ENCODE measurements around the gene PGAP1. TPM values are rescaled to one million over a fixed set of nuclear protein-coding genes. Genes with fewer than 3 reads are reported as not detected.

Gene PGAP1
- polyA plus RNA-seq, 1 donor, result 16.6 TPM

DNA sequence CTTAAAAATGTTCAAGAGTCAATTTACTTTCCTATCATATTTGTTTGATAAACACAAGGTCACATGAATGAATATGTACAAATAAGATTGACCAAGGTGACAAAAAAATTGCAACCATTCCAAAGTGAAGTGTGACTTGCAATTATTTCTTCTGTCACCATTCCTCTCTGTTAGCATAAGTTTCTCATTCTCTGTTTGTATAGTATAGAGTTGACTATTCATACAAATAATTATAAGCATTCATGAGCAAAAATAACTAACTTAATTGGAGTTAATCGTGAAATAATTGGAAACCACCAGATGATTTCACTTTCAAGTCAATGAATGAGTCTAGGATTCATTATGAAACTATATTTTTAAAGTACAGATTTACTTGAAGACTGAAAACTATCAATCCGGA is 42.1 kb downstream of the PGAP1 start:
- DNase-seq, result no peak

GRCh38 chr2:196876364-196876763 is 50.1 kb downstream of the PGAP1 start:
- DNase-seq, result no peak

DNA sequence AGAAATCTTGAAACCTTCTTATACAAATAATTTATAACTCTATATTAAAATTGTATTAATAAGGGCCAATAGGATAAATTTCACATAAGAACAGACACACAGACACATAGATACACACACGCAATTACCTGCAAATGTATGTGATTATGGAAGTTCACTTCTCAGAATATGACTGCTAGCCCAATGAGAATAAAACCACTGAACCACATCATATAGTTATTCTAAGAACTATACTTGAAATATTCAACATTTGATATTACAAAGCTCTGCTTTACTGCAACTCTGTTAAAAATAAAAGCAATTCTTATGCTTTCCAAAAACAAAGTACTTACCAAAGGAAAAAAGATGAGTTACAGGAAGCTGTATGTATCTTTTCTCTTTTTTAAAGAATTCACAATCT is 51.1 kb downstream of the PGAP1 start:
- DNase-seq, result no peak

DNA sequence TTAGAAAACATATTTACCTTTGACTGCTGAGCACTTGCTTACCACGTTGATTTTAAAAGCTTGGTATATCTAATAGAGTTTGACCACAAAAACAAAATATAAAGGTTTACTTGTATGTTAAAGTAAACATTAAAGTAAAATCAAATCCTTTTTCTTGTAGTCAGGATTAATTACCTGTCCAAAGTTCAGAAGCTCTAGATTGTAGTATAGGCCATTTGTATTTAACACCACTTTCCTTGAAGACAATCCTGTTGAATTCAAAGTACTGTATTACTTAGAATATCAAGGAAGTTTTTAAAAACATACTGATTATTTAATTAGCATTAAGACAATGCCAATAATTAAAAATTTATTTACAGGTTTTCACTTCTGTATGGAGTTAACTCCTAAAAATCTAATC is 53.0 kb downstream of the PGAP1 start:
- DNase-seq, result no peak

GRCh38 chr2:196854629-196855028 is 71.9 kb downstream of the PGAP1 start:
- DNase-seq, result no peak

- no peak for DNase-seq
Measured at GRCh38 chr2:196853301-196854087, 73.0 kb downstream of the PGAP1 start.

- no peak for DNase-seq
Measured at GRCh38 chr2:196851088-196851487, 75.4 kb downstream of the PGAP1 start.

DNA sequence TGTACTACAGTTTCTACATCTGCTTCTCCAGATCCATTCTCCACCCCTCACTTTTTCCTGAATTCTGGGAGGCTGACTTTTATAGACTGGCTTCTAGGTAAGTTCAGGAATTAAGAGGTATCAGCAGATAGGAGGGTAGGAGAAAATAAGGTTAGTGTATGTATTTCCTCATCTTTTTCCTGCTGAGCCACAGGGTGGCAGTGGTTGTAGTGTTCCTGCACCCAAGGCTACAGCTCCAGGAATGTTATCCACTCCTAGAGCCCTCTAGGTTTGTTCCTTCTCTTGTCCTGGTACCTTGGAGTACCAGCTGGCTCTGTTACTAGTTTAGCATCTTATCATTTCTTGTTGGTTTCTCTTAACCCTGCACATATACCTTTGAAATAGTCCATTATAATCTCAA is 76.6 kb downstream of the PGAP1 start:
- DNase-seq, result no peak

- no peak for DNase-seq
Measured at GRCh38 chr2:196846295-196846694, 80.2 kb downstream of the PGAP1 start.

- no peak for DNase-seq
Measured at GRCh38 chr2:196845371-196845770, 81.1 kb downstream of the PGAP1 start.

DNA sequence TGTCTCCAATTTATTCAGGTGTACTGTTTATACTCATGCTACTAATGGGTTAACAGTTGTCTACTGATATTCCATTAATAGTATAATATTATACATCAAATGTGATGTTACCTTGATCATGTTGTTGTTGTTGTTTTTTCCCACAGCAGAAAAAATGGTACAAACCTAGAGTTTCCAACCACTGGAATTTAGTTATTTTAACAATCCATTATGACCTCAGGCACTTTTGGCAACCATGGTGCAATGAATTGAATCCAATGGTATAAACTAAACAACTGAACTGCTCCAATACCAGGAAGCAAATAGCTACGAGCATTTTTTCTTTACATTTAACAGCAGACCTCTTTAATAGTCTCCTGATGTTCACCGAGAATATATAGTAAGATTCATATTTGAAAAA is 86.3 kb downstream of the PGAP1 start:
- DNase-seq, result no peak

DNA sequence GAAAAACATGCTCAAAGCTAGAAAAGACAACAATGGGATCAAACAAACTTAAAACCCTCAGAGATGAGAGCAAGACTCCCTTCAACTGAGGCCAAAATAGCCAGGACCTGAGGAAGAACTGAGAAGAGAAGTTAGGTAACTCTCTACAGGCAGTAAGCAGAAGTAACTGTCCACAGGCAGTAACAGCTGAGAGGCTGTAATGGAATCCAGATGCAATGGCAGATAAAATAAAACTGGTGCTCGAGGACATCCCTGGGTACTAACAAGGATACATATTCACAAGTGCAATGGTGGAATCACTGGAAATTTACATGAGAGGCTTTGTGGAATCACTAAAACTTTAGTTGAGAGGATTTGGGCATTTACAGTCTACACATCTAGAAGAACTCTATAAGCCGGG is 86.9 kb downstream of the PGAP1 start:
- no peak for DNase-seq

GRCh38 chr2:196836440-196836839 is 90.1 kb downstream of the PGAP1 start:
- no peak for DNase-seq

DNA sequence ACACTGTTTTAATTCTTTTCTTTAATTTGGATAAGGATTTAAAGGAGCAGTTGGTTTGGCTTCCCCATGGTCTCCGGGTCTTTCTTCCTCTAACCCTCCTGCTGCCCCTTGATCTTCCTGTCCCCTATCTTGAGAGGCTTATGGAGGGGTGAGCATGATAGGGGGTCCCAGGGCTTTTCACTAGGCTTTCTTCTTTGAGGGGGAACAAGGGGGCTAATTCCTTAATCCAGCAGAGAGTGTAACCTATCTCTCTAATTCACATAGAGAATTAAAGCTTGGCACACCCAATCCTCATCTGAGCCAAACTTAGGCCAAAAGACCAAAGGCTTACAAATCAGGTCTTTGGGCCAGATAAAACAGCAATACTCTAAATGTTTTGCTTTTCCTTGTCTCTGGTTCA is 95.8 kb downstream of the PGAP1 start:
- no peak for DNase-seq

- DNase-seq, result no peak
Measured at GRCh38 chr2:196827356-196827755, 99.2 kb downstream of the PGAP1 start.

DNA sequence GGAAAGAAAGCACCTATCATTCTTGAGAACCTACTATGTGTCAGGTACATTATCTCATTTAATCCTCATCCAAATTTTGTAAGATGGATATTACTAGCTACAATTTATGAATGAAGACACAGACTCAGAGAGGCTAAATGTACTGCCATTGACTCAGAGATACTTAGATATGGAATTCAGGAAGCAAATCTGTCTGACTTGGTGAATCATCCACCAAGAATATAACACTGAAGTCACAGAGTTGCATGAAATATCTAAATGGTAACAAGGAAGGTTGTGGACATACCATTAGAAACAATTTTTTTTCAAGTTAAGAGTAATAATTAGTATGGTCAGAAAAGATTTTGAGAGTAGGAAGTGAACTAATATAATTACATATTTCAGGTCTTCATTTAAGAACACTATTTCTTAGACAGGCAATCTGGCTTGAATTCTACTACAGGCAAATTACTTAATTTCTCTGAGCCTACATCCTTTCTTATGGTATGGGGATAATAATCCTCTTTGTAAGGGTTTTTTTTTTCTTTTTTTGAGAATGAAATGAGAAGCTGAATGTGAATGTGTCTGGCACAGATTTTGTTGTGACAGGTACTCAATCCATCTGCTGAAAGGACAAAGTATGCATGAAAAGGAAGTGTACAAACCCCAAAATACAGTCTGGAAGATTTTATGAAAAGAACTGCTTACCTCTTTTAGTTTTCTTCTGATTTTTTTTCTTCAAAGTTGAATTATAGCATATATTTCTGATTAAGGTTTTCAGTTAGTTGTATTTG is 102.6 kb downstream of the PGAP1 start:
- no peak for DNase-seq

GRCh38 chr2:196821195-196821594 is 105.3 kb downstream of the PGAP1 start:
- no peak for DNase-seq

GRCh38 chr2:196809260-196809659 is 117.2 kb downstream of the PGAP1 start, which contains the start of gene C2orf66:
Gene C2orf66, minus strand, starts transcription at chr2:196809355. Its CDS starts 19 bp downstream, at chr2:196809336.
- DNase-seq, result no peak

DNA sequence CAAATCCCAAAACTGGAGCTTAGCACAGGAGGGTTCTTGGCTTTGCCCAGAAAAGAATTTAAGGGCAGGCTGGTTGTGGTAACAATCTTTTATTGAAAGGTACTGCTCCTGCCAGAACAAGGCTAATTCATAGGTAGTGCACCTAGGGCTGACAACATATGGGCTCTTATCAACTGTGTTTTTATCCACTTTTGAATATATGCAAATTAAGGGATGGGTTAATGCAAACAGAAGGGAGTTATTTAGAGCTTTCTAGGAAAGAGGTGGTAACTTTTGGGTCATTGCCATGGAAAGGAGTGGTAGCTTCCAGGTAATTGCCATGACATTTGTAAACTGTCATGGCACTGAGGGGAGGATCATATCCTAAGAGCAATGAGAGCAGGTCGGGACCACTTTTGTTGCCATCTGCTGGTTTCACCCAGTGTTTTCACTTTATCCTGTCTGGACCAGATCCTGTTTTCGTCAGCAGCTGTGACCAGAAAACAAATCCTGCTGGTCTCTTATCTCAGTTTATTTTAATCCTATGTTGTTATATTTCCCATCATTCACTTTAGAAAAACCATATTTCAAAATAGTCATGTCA is 118.3 kb downstream of the PGAP1 start:
- DNase-seq, result no peak

- DNase-seq, result no peak
Measured at GRCh38 chr2:196804381-196804780, 122.1 kb downstream of the PGAP1 start.

DNA sequence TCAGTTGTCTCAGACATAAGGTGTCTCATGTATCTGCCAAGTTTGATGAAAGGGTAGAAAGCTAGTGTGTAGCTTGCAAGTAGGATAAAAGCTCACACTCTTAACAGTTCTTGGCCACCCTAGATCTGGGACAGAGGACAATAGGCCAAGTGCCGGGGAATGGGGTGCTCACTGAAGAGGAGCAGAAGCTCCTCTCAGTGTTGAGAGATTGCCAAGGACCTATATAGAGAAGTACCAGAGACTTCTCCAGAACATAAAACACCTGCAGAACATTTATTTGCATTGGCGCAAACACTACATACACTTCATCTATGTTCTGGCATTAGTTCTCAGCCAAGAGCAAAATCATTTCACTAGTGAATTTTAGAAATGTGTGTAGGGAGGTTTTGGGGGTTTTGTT is 124.1 kb downstream of the PGAP1 start:
- DNase-seq, result no peak

DNA sequence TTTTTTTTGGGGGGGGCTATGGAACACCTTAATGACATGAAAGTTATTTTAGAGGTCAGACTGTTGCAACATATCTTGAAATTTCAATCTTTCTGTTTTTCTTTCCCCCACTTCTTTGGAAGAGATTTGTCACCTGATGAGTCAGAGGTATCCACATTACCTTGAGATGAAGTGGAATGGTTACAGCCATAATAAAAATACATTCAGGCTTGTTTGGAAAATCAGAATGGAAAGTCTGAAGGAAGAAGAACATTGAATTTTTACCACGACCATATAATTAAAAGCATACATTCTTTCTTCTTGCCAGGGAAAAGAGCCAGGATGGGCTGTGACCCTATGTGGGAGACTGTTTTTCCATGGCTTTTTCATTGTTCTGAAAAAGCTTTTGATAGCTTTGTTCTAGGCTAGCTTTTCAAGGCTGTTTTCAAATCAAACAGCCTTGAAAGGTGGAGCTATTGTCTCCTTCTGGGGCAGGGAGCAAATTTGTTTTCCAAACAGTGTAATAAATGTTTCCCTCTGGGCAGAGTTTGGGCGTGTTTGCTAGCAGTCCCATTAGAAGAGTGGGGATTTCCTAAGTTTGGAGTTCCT is 124.7 kb downstream of the PGAP1 start:
- DNase-seq, result no peak

DNA sequence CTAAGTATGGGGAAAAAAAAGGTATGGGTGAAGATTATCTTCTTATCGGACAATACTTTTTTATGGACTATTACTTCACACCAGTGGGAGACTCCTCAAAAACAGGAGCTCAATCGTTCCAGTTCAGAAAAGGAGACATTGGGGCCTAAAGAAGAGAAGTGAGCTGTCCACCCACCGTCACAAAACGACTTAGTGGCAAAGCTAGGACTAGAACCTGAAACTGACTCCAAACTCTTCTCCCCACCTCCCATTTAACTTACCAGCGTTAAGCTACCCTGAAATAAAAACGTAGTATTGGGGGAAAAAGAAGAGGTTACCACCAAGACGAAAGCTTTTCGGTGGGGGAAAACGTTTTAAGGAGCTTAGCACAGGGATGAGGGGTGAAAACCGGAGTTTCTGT is 127.5 kb downstream of the PGAP1 start:
- DNase-seq, result no peak

All from hindlimb muscle (tissue), 1 donor.